SK-N-MC (cell line): Measurements from ENCODE around the gene HSPA4.

Source experiments
- EZH2 ChIP-seq: fragments of 200-600 bp; sonication (generic); IDR thresholded peaks from one replicate; pipeline ENCODE4 v1.6.1; 2017; ENCODE audit warnings: antibody characterized with exemption
- POLR2AphosphoS5 ChIP-seq: IDR thresholded peaks from 2 replicates; pipeline ENCODE4 v1.6.1; 2012; ENCODE audit warnings: mild to moderate bottlenecking, low read depth, low read length, borderline replicate concordance

- TF ChIP-seq POLR2AphosphoS5 = no peak
- TF ChIP-seq EZH2 = no peak
Measured at GRCh38 chr5:133112026-133112660, 60.3 kb downstream of the HSPA4 start.
